ENCODE results near the gene AR.

AR gene

DNA sequence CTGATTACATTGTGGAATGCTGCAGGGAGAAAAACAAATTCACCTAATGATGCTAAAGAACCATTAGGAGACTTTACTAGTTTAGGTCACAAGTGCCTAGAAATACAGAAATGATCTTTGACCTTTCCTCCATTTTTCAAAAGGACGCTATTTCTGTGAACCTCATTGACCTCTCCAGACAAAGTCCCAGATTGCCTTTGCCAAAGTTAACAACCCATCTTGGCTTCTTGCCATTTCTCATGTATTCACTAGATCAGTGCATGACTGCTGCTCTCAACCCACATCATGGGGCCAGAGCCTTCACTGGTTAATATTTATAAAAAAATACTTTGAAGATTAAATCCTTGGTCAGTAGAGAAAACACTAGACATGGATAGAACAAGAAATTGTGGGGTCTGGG lies 19.9 kb upstream of the AR start:
- no peaks in the 10 kb centered on the region for H3K9me3 ChIP-seq (ENCODE audit: insufficient read depth, low read length)
- TF ChIP-seq YY1 (IDR thresholded peaks at IDR 0.05; ENCODE audit: insufficient read depth, insufficient read length) (no peak), ZNF274 (IDR thresholded peaks at IDR 0.05; ENCODE audit: low read depth, low read length) (no peak), SUZ12 (IDR thresholded peaks at IDR 0.05; ENCODE audit: extremely low read depth, insufficient read depth, insufficient read length) (no peak)
- H3K36me3 ChIP-seq (ENCODE audit: insufficient read depth, insufficient read length, low read length) = no peaks in the 10 kb centered on the region
- H3K9ac ChIP-seq (ENCODE audit: insufficient read length, low read depth) = no peak overlapping the region
- DNase-seq (ENCODE audit: low read depth, low spot score) = no peak
- no peaks in the 10 kb centered on the region for H3K27me3 ChIP-seq (ENCODE audit: insufficient read depth, insufficient read length)
- H3K4me3 ChIP-seq (ENCODE audit: insufficient read length, low read depth) = no peak overlapping the region
- H3K4me1 ChIP-seq (ENCODE audit: insufficient read depth, insufficient read length) = no peaks in the 10 kb centered on the region

DNA sequence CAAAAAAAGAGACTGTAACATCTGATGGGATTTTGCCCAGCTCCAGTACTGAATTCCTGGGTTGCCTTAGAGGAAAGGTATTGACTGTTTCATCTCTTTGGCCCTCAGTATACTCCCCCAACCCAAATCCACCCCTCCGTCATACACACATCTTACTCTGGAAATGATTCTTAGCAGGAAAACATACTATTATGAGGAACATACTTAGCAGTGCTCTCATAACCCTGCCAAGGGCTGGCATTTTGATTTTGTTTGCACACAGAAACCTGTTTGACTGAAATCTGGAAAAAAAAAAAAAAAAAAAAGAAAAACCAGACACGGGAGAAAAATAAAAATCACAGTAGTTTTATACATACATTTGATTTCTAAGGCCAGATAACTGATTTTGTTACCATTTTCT lies 19.4 kb upstream of the AR start:
- H3K4me1 ChIP-seq (ENCODE audit: insufficient read depth, insufficient read length) = no peaks in the 10 kb centered on the region
- H3K27me3 ChIP-seq (ENCODE audit: insufficient read depth, insufficient read length) = no peaks in the 10 kb centered on the region
- H3K36me3 ChIP-seq (ENCODE audit: insufficient read depth, insufficient read length, low read length) = no peaks in the 10 kb centered on the region
- H3K9ac ChIP-seq (ENCODE audit: insufficient read length, low read depth) = no peak overlapping the region
- H3K4me3 ChIP-seq (ENCODE audit: insufficient read length, low read depth) = no peak overlapping the region
- no peak for TF ChIP-seq ZNF274 (IDR thresholded peaks at IDR 0.05; ENCODE audit: low read depth, low read length)
- TF ChIP-seq SUZ12 (IDR thresholded peaks at IDR 0.05; ENCODE audit: extremely low read depth, insufficient read depth, insufficient read length) = no peak
- DNase-seq (ENCODE audit: low read depth, low spot score) = no peak
- no peaks in the 10 kb centered on the region for H3K9me3 ChIP-seq (ENCODE audit: insufficient read depth, low read length)

DNA sequence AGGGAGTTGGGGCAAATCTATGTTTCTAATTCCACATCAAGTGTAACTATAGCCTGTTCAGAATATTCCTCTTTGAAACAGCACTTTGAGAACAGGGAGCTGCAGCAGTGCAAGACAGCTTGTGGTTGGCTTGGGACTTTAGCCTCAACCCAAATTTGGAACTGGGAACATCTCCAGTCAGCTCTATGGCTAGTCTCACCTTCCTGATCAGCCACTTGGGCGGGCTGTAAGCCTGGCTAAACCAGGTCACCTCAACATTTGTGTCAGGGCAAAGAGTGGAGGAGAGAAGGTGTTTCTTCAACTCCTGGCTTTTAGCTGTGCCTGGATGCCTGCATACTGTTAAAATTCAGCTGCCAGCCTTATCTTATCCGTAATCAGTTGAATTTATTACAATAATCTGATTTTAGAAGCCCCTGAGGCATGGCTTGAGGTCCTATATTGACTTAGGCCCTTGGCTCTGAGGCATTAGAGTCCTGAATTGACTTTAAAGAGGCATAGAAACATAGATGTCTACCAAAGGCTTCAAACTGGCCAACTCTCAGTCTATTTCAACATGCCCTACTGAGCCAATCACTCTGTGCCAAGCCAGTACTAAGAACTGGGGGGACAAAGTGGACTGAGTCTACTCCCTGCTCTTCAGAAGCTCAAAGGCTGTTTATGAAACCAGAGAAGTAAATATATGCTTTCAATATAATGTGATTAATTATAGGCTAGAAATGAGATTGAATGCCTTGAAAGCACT lies 18.7 kb upstream of the AR start:
- Histone ChIP-seq H3K27me3 (ENCODE audit: insufficient read depth, insufficient read length) (no peaks in the 10 kb centered on the region), H3K9me3 (ENCODE audit: insufficient read depth, low read length) (no peaks in the 10 kb centered on the region), H3K9ac (ENCODE audit: insufficient read length, low read depth) (no peak overlapping the region), H3K36me3 (ENCODE audit: insufficient read depth, insufficient read length, low read length) (no peaks in the 10 kb centered on the region), H3K4me3 (ENCODE audit: insufficient read length, low read depth) (no peak overlapping the region), H3K4me1 (ENCODE audit: insufficient read depth, insufficient read length) (no peaks in the 10 kb centered on the region)
- no peak for TF ChIP-seq SUZ12 (IDR thresholded peaks at IDR 0.05; ENCODE audit: extremely low read depth, insufficient read depth, insufficient read length)
- no peak for TF ChIP-seq ZNF274 (IDR thresholded peaks at IDR 0.05; ENCODE audit: low read depth, low read length)
- TF ChIP-seq YY1 (IDR thresholded peaks at IDR 0.05; ENCODE audit: insufficient read depth, insufficient read length) = no peak
- no peak for DNase-seq (ENCODE audit: low read depth, low spot score)

DNA sequence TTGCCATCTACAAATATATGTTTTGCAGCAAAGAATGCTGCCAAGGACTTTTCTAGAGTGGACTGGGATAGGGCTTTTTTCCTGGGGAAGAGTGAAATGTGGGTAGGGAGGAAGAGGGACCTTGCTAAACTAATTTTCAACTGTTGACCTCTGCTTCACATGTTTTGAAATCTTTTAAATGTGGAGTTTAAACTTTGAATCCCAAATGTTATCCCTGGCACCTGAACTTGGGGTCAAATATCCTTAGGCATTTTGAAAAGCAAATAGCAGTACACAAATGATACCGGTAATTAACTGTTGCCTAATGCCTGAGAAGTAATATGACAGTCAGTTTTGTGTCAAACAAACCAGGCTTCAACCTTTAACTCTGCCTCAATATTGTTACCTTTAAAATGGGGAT lies 7.3 kb upstream of the AR start:
- Histone ChIP-seq H3K9me3 (ENCODE audit: insufficient read depth, low read length) (no peaks in the 10 kb centered on the region), H3K9ac (ENCODE audit: insufficient read length, low read depth) (no peak overlapping the region), H3K27me3 (ENCODE audit: insufficient read depth, insufficient read length) (no peaks in the 10 kb centered on the region), H3K4me3 (ENCODE audit: insufficient read length, low read depth) (no peak overlapping the region), H3K4me1 (ENCODE audit: insufficient read depth, insufficient read length) (no peaks in the 10 kb centered on the region), H3K36me3 (ENCODE audit: insufficient read depth, insufficient read length, low read length) (no peaks in the 10 kb centered on the region)
- no peak for TF ChIP-seq SUZ12 (IDR thresholded peaks at IDR 0.05; ENCODE audit: extremely low read depth, insufficient read depth, insufficient read length)
- TF ChIP-seq ZNF274 (IDR thresholded peaks at IDR 0.05; ENCODE audit: low read depth, low read length) = no peak
- no peak for TF ChIP-seq YY1 (IDR thresholded peaks at IDR 0.05; ENCODE audit: insufficient read depth, insufficient read length)
- DNase-seq (ENCODE audit: low read depth, low spot score) = no peak

DNA sequence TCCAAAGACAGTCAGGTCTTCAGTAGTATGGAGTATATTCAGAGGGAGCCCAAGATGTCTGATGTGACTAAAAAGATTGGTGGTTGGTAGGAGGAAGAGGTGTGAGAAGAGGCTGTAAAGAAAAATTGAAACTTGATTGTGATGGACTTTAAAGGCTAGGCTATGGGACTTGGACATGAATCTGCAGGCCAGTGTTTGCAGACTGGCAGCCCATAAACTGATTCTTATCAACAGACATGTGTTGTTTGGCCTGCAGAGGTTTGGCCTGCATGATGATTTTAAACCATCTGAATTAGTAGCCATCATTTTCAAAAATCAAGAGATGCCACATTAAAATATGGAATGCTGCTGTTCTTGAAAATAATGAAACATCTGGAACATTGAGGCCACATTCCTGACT lies 5.4 kb upstream of the AR start:
- TF ChIP-seq SUZ12 (IDR thresholded peaks at IDR 0.05; ENCODE audit: extremely low read depth, insufficient read depth, insufficient read length) (no peak), YY1 (IDR thresholded peaks at IDR 0.05; ENCODE audit: insufficient read depth, insufficient read length) (no peak), ZNF274 (IDR thresholded peaks at IDR 0.05; ENCODE audit: low read depth, low read length) (no peak)
- Histone ChIP-seq H3K9ac (ENCODE audit: insufficient read length, low read depth) (no peak overlapping the region), H3K36me3 (ENCODE audit: insufficient read depth, insufficient read length, low read length) (no peaks in the 10 kb centered on the region), H3K4me1 (ENCODE audit: insufficient read depth, insufficient read length) (no peaks in the 10 kb centered on the region), H3K9me3 (ENCODE audit: insufficient read depth, low read length) (no peaks in the 10 kb centered on the region), H3K27me3 (ENCODE audit: insufficient read depth, insufficient read length) (no peaks in the 10 kb centered on the region), H3K4me3 (ENCODE audit: insufficient read length, low read depth) (no peak overlapping the region)
- no peak for DNase-seq (ENCODE audit: low read depth, low spot score)

DNA sequence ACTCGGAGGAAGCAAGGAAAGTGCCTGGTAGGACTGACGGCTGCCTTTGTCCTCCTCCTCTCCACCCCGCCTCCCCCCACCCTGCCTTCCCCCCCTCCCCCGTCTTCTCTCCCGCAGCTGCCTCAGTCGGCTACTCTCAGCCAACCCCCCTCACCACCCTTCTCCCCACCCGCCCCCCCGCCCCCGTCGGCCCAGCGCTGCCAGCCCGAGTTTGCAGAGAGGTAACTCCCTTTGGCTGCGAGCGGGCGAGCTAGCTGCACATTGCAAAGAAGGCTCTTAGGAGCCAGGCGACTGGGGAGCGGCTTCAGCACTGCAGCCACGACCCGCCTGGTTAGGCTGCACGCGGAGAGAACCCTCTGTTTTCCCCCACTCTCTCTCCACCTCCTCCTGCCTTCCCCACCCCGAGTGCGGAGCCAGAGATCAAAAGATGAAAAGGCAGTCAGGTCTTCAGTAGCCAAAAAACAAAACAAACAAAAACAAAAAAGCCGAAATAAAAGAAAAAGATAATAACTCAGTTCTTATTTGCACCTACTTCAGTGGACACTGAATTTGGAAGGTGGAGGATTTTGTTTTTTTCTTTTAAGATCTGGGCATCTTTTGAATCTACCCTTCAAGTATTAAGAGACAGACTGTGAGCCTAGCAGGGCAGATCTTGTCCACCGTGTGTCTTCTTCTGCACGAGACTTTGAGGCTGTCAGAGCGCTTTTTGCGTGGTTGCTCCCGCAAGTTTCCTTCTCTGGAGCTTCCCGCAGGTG lies 637 bp downstream of the AR start:
- peak overlapping the region; percentile 79 for H3K9ac ChIP-seq (ENCODE audit: insufficient read length, low read depth)
- no peaks in the 10 kb centered on the region for H3K9me3 ChIP-seq (ENCODE audit: insufficient read depth, low read length)
- no peak for DNase-seq (ENCODE audit: low read depth, low spot score)
- peak overlapping the region; percentile 61 for H3K4me3 ChIP-seq (ENCODE audit: insufficient read length, low read depth)
- no peaks in the 10 kb centered on the region for H3K27me3 ChIP-seq (ENCODE audit: insufficient read depth, insufficient read length)
- H3K36me3 ChIP-seq (ENCODE audit: insufficient read depth, insufficient read length, low read length) = peaks cover 13% of the 10 kb centered on the region
- H3K4me1 ChIP-seq (ENCODE audit: insufficient read depth, insufficient read length) = peaks cover 4% of the 10 kb centered on the region
- TF ChIP-seq ZNF274 (IDR thresholded peaks at IDR 0.05; ENCODE audit: low read depth, low read length) = no peak
- TF ChIP-seq YY1 (IDR thresholded peaks at IDR 0.05; ENCODE audit: insufficient read depth, insufficient read length) = no peak
- no peak for TF ChIP-seq SUZ12 (IDR thresholded peaks at IDR 0.05; ENCODE audit: extremely low read depth, insufficient read depth, insufficient read length)

DNA sequence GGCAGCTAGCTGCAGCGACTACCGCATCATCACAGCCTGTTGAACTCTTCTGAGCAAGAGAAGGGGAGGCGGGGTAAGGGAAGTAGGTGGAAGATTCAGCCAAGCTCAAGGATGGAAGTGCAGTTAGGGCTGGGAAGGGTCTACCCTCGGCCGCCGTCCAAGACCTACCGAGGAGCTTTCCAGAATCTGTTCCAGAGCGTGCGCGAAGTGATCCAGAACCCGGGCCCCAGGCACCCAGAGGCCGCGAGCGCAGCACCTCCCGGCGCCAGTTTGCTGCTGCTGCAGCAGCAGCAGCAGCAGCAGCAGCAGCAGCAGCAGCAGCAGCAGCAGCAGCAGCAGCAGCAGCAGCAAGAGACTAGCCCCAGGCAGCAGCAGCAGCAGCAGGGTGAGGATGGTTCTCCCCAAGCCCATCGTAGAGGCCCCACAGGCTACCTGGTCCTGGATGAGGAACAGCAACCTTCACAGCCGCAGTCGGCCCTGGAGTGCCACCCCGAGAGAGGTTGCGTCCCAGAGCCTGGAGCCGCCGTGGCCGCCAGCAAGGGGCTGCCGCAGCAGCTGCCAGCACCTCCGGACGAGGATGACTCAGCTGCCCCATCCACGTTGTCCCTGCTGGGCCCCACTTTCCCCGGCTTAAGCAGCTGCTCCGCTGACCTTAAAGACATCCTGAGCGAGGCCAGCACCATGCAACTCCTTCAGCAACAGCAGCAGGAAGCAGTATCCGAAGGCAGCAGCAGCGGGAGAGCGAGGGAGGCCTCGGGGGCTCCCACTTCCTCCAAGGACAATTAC lies 1.4 kb downstream of the AR start:
- no peak for TF ChIP-seq YY1 (IDR thresholded peaks at IDR 0.05; ENCODE audit: insufficient read depth, insufficient read length)
- no peak for TF ChIP-seq SUZ12 (IDR thresholded peaks at IDR 0.05; ENCODE audit: extremely low read depth, insufficient read depth, insufficient read length)
- no peak for TF ChIP-seq ZNF274 (IDR thresholded peaks at IDR 0.05; ENCODE audit: low read depth, low read length)
- H3K4me3 ChIP-seq (ENCODE audit: insufficient read length, low read depth) = peak overlapping the region; percentile 59
- no peak for DNase-seq (ENCODE audit: low read depth, low spot score)
- no peaks in the 10 kb centered on the region for H3K9me3 ChIP-seq (ENCODE audit: insufficient read depth, low read length)
- peaks cover 19% of the 10 kb centered on the region for H3K36me3 ChIP-seq (ENCODE audit: insufficient read depth, insufficient read length, low read length)
- peak overlapping the region; percentile 70 for H3K9ac ChIP-seq (ENCODE audit: insufficient read length, low read depth)
- H3K4me1 ChIP-seq (ENCODE audit: insufficient read depth, insufficient read length) = peaks cover 4% of the 10 kb centered on the region
- H3K27me3 ChIP-seq (ENCODE audit: insufficient read depth, insufficient read length) = no peaks in the 10 kb centered on the region
